HepG2 (cell line): ENCODE results near the gene ASAP2. TPM values are rescaled to one million over a fixed set of nuclear protein-coding genes. Genes with fewer than 3 reads are reported as not detected.

ENCODE experiments used
- ATAC-seq: fragments of 200-7000 bp; cut with Tn5 transposase; 3 replicates; pipeline ENCODE4 v1.9.1; 2020; ENCODE audit warnings: mild to moderate bottlenecking, moderate library complexity
- BruUV-seq: library from RNA; stranded (reverse); fragments of 400-500 nt; replicated peaks from 2 replicates; lab custom pipeline; 2021; lab: Mats Ljungman, UMichigan
- CTCF ChIA-PET: fragments of 300-600 bp; formaldehyde crosslinking; extraction: SDS; loops from one replicate; lab custom pipeline; 2021; ENCODE audit warnings: low total read pairs, inconsistent platforms, low intra/inter-chr PET ratio; lab: Yijun Ruan, JAX
- POLR2A ChIA-PET: fragments of 350-600 bp; sonication (Branson Sonifier 250); formaldehyde crosslinking; loops from one replicate; lab custom pipeline; 2020; ENCODE audit warnings: antibody characterized with exemption, inconsistent platforms; lab: Yijun Ruan, JAX
- DNase-seq: peaks from one replicate; pipeline ENCODE4 v3.0.0-alpha.2; 2015; ENCODE audit warnings: low spot score
- FAIRE-seq: peaks from 3 replicates; lab custom pipeline; 2011; peaks lifted over from hg19 to GRCh38; lab: Jason Lieb, UNC
- H2AFZ ChIP-seq: one replicate; pipeline ENCODE4 v1.6.1; 2011; ENCODE audit warnings: low read length, inconsistent platforms
- H3K27ac ChIP-seq: fragments of 300-600 bp; 3 replicates; pipeline ENCODE4 v1.8.0; 2011; ENCODE audit warnings: mixed run types, mild to moderate bottlenecking, mixed read lengths, low read length, inconsistent platforms; ENCODE audit not compliant: insufficient read depth; ENCODE audit errors: extremely low read length
- H3K27me3 ChIP-seq, 2 experiments: fragments of 200-600 bp in 1 of 2; 2 replicates in 1 of 2; 3 replicates in 1 of 2; pipeline versions ENCODE4 v1.6.0 to v1.8.0; 2011; ENCODE audit warnings: low read length in 2 of 2, mild to moderate bottlenecking in 2 of 2, moderate library complexity in 2 of 2, inconsistent platforms in 1 of 2; ENCODE audit not compliant: insufficient read depth in 2 of 2, control insufficient read depth in 1 of 2
- H3K36me3 ChIP-seq, 2 experiments: fragments of 200-600 bp in 1 of 2; replicated peaks in 1 of 2; 2 replicates in 1 of 2; 3 replicates in 1 of 2; pipeline versions ENCODE4 v1.5.1 to v1.8.0; 2011; ENCODE audit warnings: low read length in 2 of 2, inconsistent platforms in 1 of 2; ENCODE audit not compliant: insufficient read depth in 2 of 2, control insufficient read depth in 1 of 2
- H3K4me1 ChIP-seq: 2 replicates; pipeline ENCODE4 v1.5.1; 2012; ENCODE audit warnings: low read length, inconsistent platforms; ENCODE audit not compliant: insufficient read depth
- H3K4me2 ChIP-seq: 2 replicates; pipeline ENCODE4 v1.6.0; 2011; ENCODE audit warnings: low read depth, low read length, inconsistent platforms
- H3K4me3 ChIP-seq, 3 experiments: fragments of 200-600 bp in 1 of 3; sonication (generic), shearing (Covaris generic) in 1 of 3; replicated peaks in 1 of 3; 2 replicates each; pipeline ENCODE4 v1.5.1; 2011 to 2016; ENCODE audit warnings: low read length in 3 of 3, inconsistent platforms in 2 of 3, low read depth in 2 of 3, mild to moderate bottlenecking in 2 of 3, control low read depth in 1 of 3, mixed read lengths in 1 of 3; ENCODE audit not compliant: insufficient read depth in 1 of 3
- H3K79me2 ChIP-seq: one replicate; pipeline ENCODE4 v1.6.1; 2011; ENCODE audit warnings: low read length, inconsistent platforms; ENCODE audit not compliant: insufficient read depth
- H3K9ac ChIP-seq: 2 replicates; pipeline ENCODE4 v1.6.0; 2011; ENCODE audit warnings: mild to moderate bottlenecking, low read depth, low read length, inconsistent platforms; ENCODE audit not compliant: insufficient read depth
- H3K9me3 ChIP-seq: 2 replicates; pipeline ENCODE4 v1.5.1; 2012; ENCODE audit warnings: mild to moderate bottlenecking, low read length
- H4K20me1 ChIP-seq: 2 replicates; pipeline ENCODE4 v1.6.0; 2011; ENCODE audit warnings: inconsistent platforms, mild to moderate bottlenecking, low read length, moderate library complexity; ENCODE audit not compliant: insufficient read depth
- CEBPB ChIP-seq: IDR thresholded peaks from 2 replicates; pipeline ENCODE4 v1.6.1; 2011; ENCODE audit warnings: low read depth, low read length, improper control_type of control experiment, borderline replicate concordance
- DRAP1 ChIP-seq: IDR thresholded peaks from 2 replicates; pipeline ENCODE4 v1.6.1; 2016; ENCODE audit warnings: missing genetic modification reagents, missing compliant biosample characterization
- GZF1 ChIP-seq: sonication (generic); formaldehyde crosslinking; IDR thresholded peaks from 2 replicates; pipeline ENCODE4 v1.5.1; 2020; ENCODE audit warnings: mild to moderate bottlenecking, missing genetic modification reagents
- ISL2 ChIP-seq: sonication (generic); formaldehyde crosslinking; IDR thresholded peaks from 2 replicates; pipeline ENCODE4 v1.5.0; 2020; ENCODE audit warnings: missing genetic modification reagents
- KDM6A ChIP-seq: IDR thresholded peaks from 2 replicates; pipeline ENCODE4 v1.6.1; 2016; ENCODE audit warnings: low read depth
- MAFK ChIP-seq, 2 experiments: IDR thresholded peaks in 1 of 2; conservative IDR thresholded peaks in 1 of 2; 2 replicates each; pipeline ENCODE4 v1.6.1; 2011; ENCODE audit warnings: improper control_type of control experiment in 2 of 2, low read length in 2 of 2
- NCOR1 ChIP-seq: fragments of 200-600 bp; sonication (generic); IDR thresholded peaks from 2 replicates; pipeline ENCODE4 v1.7.0; 2017; ENCODE audit warnings: antibody characterized with exemption, low read length, borderline replicate concordance
- NFIC ChIP-seq: IDR thresholded peaks from 2 replicates; pipeline ENCODE4 v1.6.1; 2012; ENCODE audit warnings: mild to moderate bottlenecking, low read length, inconsistent platforms
- RORA ChIP-seq: sonication (generic); formaldehyde crosslinking; IDR thresholded peaks from 2 replicates; pipeline ENCODE4 v1.5.0; 2020; ENCODE audit warnings: mild to moderate bottlenecking, missing genetic modification reagents, moderate library complexity
- ZNF430 ChIP-seq: sonication (generic); formaldehyde crosslinking; IDR thresholded peaks from 2 replicates; pipeline ENCODE4 v1.9.0; 2021; ENCODE audit warnings: mild to moderate bottlenecking, missing genetic modification reagents
- ZNF605 ChIP-seq: sonication (generic); formaldehyde crosslinking; IDR thresholded peaks from 2 replicates; pipeline ENCODE4 v1.8.0; 2022; ENCODE audit warnings: mild to moderate bottlenecking, missing genetic modification reagents
- ZNF749 ChIP-seq: sonication (generic); formaldehyde crosslinking; IDR thresholded peaks from 2 replicates; pipeline ENCODE4 v1.8.0; 2022; ENCODE audit warnings: mild to moderate bottlenecking, missing genetic modification reagents, moderate library complexity, borderline replicate concordance
- ZNF816 ChIP-seq: sonication (generic); formaldehyde crosslinking; IDR thresholded peaks from 2 replicates; pipeline ENCODE4 v1.8.0; 2022; ENCODE audit warnings: missing genetic modification reagents, mild to moderate bottlenecking, borderline replicate concordance
- WGBS: methylation state at CpG from one replicate; pipeline ENCODE4 v1.1.6; 2017; ENCODE audit warnings: low lambda C conversion rate; 5-methylcytosine and 5-hydroxymethylcytosine counted together
- in situ Hi-C: cut with HindIII; loops from 2 replicates; pipeline ENCODE4 v1.10.0; 2017; ENCODE audit warnings: low pct_unique_long_range_greater_than_20kb; ENCODE audit not compliant: extremely low pct_ligation_motif_present
- intact Hi-C: fragments of 100-400 bp; cut with micrococcal nuclease; formaldehyde crosslinking; loops from one replicate; pipeline ENCODE4 v1.10.0; 2022; ENCODE audit not compliant: unreplicated experiment
- polyA plus RNA-seq, 8 experiments: library from polyadenylated mRNA; depleted of rRNA in 3 of 8; stranded (reverse) in 7 of 8; unstranded in 1 of 8; fragments of >200 nt; fragmentation: Illumina TruSeq in 4 of 8; extraction: Trizol in 4 of 8; gene quantifications; 2 replicates each; pipeline versions ENCODE4 v1.2.1 to v1.2.3, GENCODE V29; 2011 to 2016; ENCODE audit warnings: low read depth in 4 of 8, missing spikeins in 1 of 8, mixed read lengths in 1 of 8; ENCODE audit not compliant: insufficient read depth in 1 of 8
- total RNA-seq, 5 experiments: library from RNA; depleted of rRNA; stranded (reverse); fragments of >200 nt; fragmentation: Illumina TruSeq; extraction: Trizol; gene quantifications; 2 replicates each; pipeline ENCODE4 v1.2.3, GENCODE V29; 2016; ENCODE audit warnings: low read depth in 1 of 5
- TF ChIP-seq, protein P1 (sequence below): sonication (generic); IDR thresholded peaks from 2 replicates; pipeline ENCODE4 v1.6.1; 2016; ENCODE audit warnings: low read depth, borderline replicate concordance
- TF ChIP-seq, protein P2 (sequence below): sonication (generic); formaldehyde crosslinking; IDR thresholded peaks from 2 replicates; pipeline ENCODE4 v1.5.0; 2020; ENCODE audit warnings: missing genetic modification reagents
- TF ChIP-seq, protein P3 (sequence below): sonication (generic); formaldehyde crosslinking; IDR thresholded peaks from 2 replicates; pipeline ENCODE4 v1.4.0; 2020; ENCODE audit warnings: missing genetic modification reagents, mild to moderate bottlenecking, borderline replicate concordance

ASAP2 gene
- total and polyA plus RNA-seq, 2 of the 13 experiments (the other 11 are each of a cell fraction or from before 2014, with no cell fraction given): 7.3 to 22.3 TPM

- TF ChIP-seq, protein P1, sequence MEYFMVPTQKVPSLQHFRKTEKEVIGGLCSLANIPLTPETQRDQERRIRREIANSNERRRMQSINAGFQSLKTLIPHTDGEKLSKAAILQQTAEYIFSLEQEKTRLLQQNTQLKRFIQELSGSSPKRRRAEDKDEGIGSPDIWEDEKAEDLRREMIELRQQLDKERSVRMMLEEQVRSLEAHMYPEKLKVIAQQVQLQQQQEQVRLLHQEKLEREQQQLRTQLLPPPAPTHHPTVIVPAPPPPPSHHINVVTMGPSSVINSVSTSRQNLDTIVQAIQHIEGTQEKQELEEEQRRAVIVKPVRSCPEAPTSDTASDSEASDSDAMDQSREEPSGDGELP: no peak
- TF ChIP-seq MAFK (conservative IDR thresholded peaks at IDR 0.05 in 1 of 2, IDR thresholded peaks at IDR 0.05 in 1 of 2; ENCODE audit: low read length in 2 of 2): no peak
- TF ChIP-seq ISL2 (CRISPR knock-in tag): no peak
- TF ChIP-seq ZNF430: no peak
- TF ChIP-seq, protein P2, sequence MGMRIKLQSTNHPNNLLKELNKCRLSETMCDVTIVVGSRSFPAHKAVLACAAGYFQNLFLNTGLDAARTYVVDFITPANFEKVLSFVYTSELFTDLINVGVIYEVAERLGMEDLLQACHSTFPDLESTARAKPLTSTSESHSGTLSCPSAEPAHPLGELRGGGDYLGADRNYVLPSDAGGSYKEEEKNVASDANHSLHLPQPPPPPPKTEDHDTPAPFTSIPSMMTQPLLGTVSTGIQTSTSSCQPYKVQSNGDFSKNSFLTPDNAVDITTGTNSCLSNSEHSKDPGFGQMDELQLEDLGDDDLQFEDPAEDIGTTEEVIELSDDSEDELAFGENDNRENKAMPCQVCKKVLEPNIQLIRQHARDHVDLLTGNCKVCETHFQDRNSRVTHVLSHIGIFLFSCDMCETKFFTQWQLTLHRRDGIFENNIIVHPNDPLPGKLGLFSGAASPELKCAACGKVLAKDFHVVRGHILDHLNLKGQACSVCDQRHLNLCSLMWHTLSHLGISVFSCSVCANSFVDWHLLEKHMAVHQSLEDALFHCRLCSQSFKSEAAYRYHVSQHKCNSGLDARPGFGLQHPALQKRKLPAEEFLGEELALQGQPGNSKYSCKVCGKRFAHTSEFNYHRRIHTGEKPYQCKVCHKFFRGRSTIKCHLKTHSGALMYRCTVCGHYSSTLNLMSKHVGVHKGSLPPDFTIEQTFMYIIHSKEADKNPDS (CRISPR knock-in tag): no peak
- TF ChIP-seq NFIC: no peak
- TF ChIP-seq ZNF816 (CRISPR knock-in tag): no peak
- no peak for TF ChIP-seq CEBPB
- no peak for TF ChIP-seq DRAP1 (CRISPR knock-in tag)
- no peak for TF ChIP-seq GZF1
These were observed 38.5 kb downstream of the ASAP2 start (continued) for GRCh38 chr2:9244985-9245544.

GRCh38 chr2:9247177-9247576, 40.6 kb downstream of the ASAP2 start:
- BruUV-seq: no TSS peak
- Histone ChIP-seq H3K36me3 (no peaks in the 10 kb centered on the region), H3K4me2 (peak overlapping the region; percentile 2; the same call in 1 of the 2 replicates), H4K20me1 (no peaks in the 10 kb centered on the region; the same call in 1 of the 2 replicates), H3K4me1 (peaks cover 67% of the 10 kb centered on the region), H3K79me2 (peaks cover 55% of the 10 kb centered on the region), H3K9me3 (no peaks in the 10 kb centered on the region), H2AFZ (no peak overlapping the region), H3K9ac (no peak overlapping the region), H3K27me3 (no peaks in the 10 kb centered on the region), H3K27ac (no peak overlapping the region), H3K4me3 (no peak overlapping the region)
- POLR2A ChIA-PET: interaction anchor here (1.1 to 2.1 kb wide), 2 partner anchors 12 to 24 kb away, joined by 3 to 28 read pairs; no protein-coding TSS in a partner anchor
- CTCF ChIA-PET: no interaction called here
- in situ Hi-C loops (no loop called here), intact Hi-C loops (no loop called here)
- DNase-seq: no peak
- no peak for ATAC-seq
- FAIRE-seq: no peak
- 89% methylated on average over 13 of the region's 13 CpGs for WGBS
- no peak for TF ChIP-seq NCOR1
- 0 out of 2 replicates have a peak, but pooled peaks have one; percentile 6 for TF ChIP-seq ZNF605 (CRISPR knock-in tag)
- TF ChIP-seq, protein P3, sequence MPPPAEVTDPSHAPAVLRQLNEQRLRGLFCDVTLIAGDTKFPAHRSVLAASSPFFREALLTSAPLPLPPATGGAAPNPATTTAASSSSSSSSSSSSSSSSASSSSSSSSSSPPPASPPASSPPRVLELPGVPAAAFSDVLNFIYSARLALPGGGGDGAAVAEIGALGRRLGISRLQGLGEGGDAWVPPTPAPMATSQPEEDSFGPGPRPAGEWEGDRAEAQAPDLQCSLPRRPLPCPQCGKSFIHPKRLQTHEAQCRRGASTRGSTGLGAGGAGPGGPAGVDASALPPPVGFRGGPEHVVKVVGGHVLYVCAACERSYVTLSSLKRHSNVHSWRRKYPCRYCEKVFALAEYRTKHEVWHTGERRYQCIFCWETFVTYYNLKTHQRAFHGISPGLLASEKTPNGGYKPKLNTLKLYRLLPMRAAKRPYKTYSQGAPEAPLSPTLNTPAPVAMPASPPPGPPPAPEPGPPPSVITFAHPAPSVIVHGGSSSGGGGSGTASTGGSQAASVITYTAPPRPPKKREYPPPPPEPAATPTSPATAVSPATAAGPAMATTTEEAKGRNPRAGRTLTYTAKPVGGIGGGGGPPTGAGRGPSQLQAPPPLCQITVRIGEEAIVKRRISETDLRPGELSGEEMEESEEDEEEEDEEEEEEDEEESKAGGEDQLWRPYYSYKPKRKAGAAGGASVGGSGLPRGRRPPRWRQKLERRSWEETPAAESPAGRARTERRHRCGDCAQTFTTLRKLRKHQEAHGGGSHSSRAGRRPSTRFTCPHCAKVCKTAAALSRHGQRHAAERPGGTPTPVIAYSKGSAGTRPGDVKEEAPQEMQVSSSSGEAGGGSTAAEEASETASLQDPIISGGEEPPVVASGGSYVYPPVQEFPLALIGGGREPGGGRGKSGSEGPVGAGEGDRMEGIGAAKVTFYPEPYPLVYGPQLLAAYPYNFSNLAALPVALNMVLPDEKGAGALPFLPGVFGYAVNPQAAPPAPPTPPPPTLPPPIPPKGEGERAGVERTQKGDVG (CRISPR knock-in tag): no peak
- no peak for TF ChIP-seq KDM6A
- TF ChIP-seq RORA (CRISPR knock-in tag): no peak
- TF ChIP-seq ZNF749 (CRISPR knock-in tag): no peak
